ENCODE results near the gene RBX1. TPM values are rescaled to one million over a fixed set of nuclear protein-coding genes. Genes with fewer than 3 reads are reported as not detected.

RBX1 gene
- total and polyA plus RNA-seq, 2 of the 4 experiments (the other 2 are of a cell fraction), result 72.4 to 84.5 TPM

DNA sequence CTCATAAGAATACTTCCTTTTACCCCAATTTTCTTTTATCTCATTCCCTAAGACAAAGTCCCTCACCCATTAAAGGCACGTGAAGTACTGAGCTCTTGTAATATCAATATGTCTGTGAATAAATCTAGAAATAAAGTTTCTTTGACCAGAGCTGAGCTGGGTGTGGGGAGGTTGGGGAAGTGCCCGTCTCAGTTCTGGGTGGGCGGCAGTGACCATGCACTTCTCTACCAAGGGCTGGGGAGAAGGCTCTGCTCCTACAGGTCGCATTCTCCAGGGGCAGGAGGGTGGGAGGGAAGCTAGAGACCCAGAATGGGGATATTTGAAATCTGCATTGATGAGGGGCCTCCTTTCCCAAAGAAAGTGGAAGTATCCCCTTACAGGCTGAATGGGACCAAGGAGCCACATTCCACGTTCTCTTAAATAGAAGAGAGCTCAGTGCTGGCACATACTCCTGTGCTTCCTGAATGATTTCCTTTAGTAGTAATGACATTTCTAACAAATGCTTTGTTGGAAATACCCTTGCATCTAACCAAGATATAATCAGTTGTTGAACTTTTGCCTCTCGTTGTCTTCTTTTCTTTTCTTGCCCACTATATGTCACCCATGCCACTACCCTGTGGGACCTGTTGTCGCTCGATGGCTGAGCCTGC is 16.1 kb downstream of the RBX1 start:
- no CpG with 5 or more reads among the region's 8 CpGs for WGBS, 2 experiments (ENCODE audit: extremely low coverage in 2 of 2, insufficient read length in 1 of 2)
- H3K9ac ChIP-seq (ENCODE audit: low read depth, low read length), result no peak overlapping the region
- no peak overlapping the region for H2BK120ac ChIP-seq (ENCODE audit: low read depth, low read length)
- ChIA-PET CTCF (interaction anchor here (0.8 kb wide), 1 partner anchor 10 kb away, joined by 5 read pairs; no protein-coding TSS in a partner anchor), POLR2A (ENCODE audit: unreplicated experiment) (interaction anchor here (0.5 kb wide), 1 partner anchor 31 kb away, joined by 3 read pairs; no protein-coding TSS in a partner anchor)
- no TSS peak for BruUV-seq (replicated peaks)
- H4K20me1 ChIP-seq (ENCODE audit: insufficient read depth, low read length), result no peaks in the 10 kb centered on the region
- ATAC-seq (ENCODE audit: low read depth) (no peak), DNase-seq (no peak)
- intact Hi-C loops (cut with micrococcal nuclease), result no loop called here
- no peaks in the 10 kb centered on the region for H3K4me1 ChIP-seq (ENCODE audit: control insufficient read depth, insufficient read depth, low read length)
- no peak overlapping the region for H3K27ac ChIP-seq (ENCODE audit: insufficient read depth, low read length)
- H4K8ac ChIP-seq (ENCODE audit: low read depth in 2 of 2, low read length in 2 of 2), result no peak overlapping the region
- H2AFZ ChIP-seq (replicated peaks; ENCODE audit: low read length, poor library complexity), result no peak overlapping the region
- H3K56ac ChIP-seq (ENCODE audit: extremely low read depth, insufficient read depth, low read length), result no peak overlapping the region
- H3K4me2 ChIP-seq (ENCODE audit: low read depth, low read length), result no peak overlapping the region
- 0 out of 2 replicates have a peak, but pooled peaks cover 3% of the 10 kb centered on the region for H3K9me1 ChIP-seq (ENCODE audit: insufficient read depth, low read length)
- H4K5ac ChIP-seq (ENCODE audit: low read depth, low read length), result no peak overlapping the region
- H3K14ac ChIP-seq (replicated peaks; ENCODE audit: low read depth, low read length), result no peak overlapping the region
- no peaks in the 10 kb centered on the region for H3K27me3 ChIP-seq (ENCODE audit: control insufficient read depth, insufficient read depth, low read length)
- no peak overlapping the region for H3K4me3 ChIP-seq (ENCODE audit: insufficient read depth, low read depth, low read length)
- no peak overlapping the region for H4K91ac ChIP-seq (ENCODE audit: insufficient read depth, low read depth, low read length)
- peaks cover 47% of the 10 kb centered on the region for H3K36me3 ChIP-seq (ENCODE audit: control insufficient read depth, insufficient read depth, low read length)
- H2BK5ac ChIP-seq (ENCODE audit: low read depth, low read length, poor library complexity, severe bottlenecking), result no peak overlapping the region
- H3K18ac ChIP-seq (ENCODE audit: low read depth, low read length), result no peak overlapping the region
- dilution Hi-C loops (cut with HindIII; ENCODE audit: low sequenced_read_pairs, unreplicated experiment), result no loop called here
- no peaks in the 10 kb centered on the region for H3K9me3 ChIP-seq (ENCODE audit: control insufficient read depth, insufficient read depth, low read length)
- H3K79me1 ChIP-seq (ENCODE audit: low read depth in 1 of 2, low read length in 2 of 2), result peaks cover 41 to 56% of the 10 kb centered on the region in 2 experiments
- in situ Hi-C loops (cut with MboI; ENCODE audit: low sequenced_read_pairs), result no loop called here
- no peak for TF ChIP-seq RAD21 (IDR thresholded peaks at IDR 0.05; ENCODE audit: low read length)
- TF ChIP-seq, protein P1, sequence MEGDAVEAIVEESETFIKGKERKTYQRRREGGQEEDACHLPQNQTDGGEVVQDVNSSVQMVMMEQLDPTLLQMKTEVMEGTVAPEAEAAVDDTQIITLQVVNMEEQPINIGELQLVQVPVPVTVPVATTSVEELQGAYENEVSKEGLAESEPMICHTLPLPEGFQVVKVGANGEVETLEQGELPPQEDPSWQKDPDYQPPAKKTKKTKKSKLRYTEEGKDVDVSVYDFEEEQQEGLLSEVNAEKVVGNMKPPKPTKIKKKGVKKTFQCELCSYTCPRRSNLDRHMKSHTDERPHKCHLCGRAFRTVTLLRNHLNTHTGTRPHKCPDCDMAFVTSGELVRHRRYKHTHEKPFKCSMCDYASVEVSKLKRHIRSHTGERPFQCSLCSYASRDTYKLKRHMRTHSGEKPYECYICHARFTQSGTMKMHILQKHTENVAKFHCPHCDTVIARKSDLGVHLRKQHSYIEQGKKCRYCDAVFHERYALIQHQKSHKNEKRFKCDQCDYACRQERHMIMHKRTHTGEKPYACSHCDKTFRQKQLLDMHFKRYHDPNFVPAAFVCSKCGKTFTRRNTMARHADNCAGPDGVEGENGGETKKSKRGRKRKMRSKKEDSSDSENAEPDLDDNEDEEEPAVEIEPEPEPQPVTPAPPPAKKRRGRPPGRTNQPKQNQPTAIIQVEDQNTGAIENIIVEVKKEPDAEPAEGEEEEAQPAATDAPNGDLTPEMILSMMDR (conservative IDR thresholded peaks at IDR 0.05; ENCODE audit: low read depth, low read length), result no peak
- no peak for TF ChIP-seq BHLHE40 (IDR thresholded peaks at IDR 0.05; ENCODE audit: low read depth, low read length)
- no peak for TF ChIP-seq CEBPB (IDR thresholded peaks at IDR 0.05; ENCODE audit: low read depth, low read length)
- no peak for TF ChIP-seq MXI1 (IDR thresholded peaks at IDR 0.05; ENCODE audit: borderline replicate concordance, low read depth, low read length)
- TF ChIP-seq, protein P2, sequence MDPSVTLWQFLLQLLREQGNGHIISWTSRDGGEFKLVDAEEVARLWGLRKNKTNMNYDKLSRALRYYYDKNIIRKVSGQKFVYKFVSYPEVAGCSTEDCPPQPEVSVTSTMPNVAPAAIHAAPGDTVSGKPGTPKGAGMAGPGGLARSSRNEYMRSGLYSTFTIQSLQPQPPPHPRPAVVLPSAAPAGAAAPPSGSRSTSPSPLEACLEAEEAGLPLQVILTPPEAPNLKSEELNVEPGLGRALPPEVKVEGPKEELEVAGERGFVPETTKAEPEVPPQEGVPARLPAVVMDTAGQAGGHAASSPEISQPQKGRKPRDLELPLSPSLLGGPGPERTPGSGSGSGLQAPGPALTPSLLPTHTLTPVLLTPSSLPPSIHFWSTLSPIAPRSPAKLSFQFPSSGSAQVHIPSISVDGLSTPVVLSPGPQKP (IDR thresholded peaks at IDR 0.05; ENCODE audit: borderline replicate concordance, low read depth, low read length), result no peak
- H3K23ac ChIP-seq (ENCODE audit: low read depth, low read length), result no peak overlapping the region
- H2AK5ac ChIP-seq (ENCODE audit: low read depth, low read length), result no peak overlapping the region
- H2AK9ac ChIP-seq (replicated peaks; ENCODE audit: low read depth, low read length, poor library complexity), result no peak overlapping the region
- H2BK20ac ChIP-seq (ENCODE audit: low read depth, low read length), result no peak overlapping the region
- no peak overlapping the region for H2BK15ac ChIP-seq (ENCODE audit: low read depth, low read length)
- H3K4ac ChIP-seq (ENCODE audit: low read depth, low read length), result no peak overlapping the region

Data from IMR-90 (cell line).